Right ventricle myocardium superior (tissue), 1 donor: ENCODE measurements around the gene HACD1. TPM values are rescaled to one million over a fixed set of nuclear protein-coding genes. Genes with fewer than 3 reads are reported as not detected.
A peak's percentile ranks its signal among the peaks of the same experiment; 100 is the strongest.
"Not testable (repeated sequence)": the region's sequence is repeated elsewhere in the genome, so short reads cannot be mapped to it uniquely, and the experiment has no call there.

ENCODE experiments used
- ATAC-seq: fragments of 200-7000 bp; cut with Tn5 transposase; one replicate; pipeline ENCODE4 v1.9.1; 2020; ENCODE audit warnings: mild to moderate bottlenecking; ENCODE audit not compliant: poor library complexity
- DNase-seq: peaks from one replicate; pipeline ENCODE4 v3.0.0-alpha.2; 2020
- intact Hi-C: fragments of 100-400 bp; cut with DNase I; formaldehyde crosslinking; loops from one replicate; pipeline ENCODE4 v1.11.2; 2022
- total RNA-seq: library from RNA; stranded (reverse); fragmentation: NEBNext Ultra II Directional; extraction: Animal tissue kit (Norgen Biotek cat#: 25700); gene quantifications from one replicate; pipeline ENCODE4 v1.2.1, GENCODE V29; 2021
- donor health status: DM: no; HTN: yes; CAD: no; lungs with severe emphysema.

HACD1 gene
- total RNA-seq, 1 donor from 2014 or later = 139 TPM

GRCh38 chr10:17597386-17597785 is 19.8 kb downstream of the HACD1 start:
- DNase-seq = no peak
- intact Hi-C loops = no loop called here
- no peak for ATAC-seq

DNA sequence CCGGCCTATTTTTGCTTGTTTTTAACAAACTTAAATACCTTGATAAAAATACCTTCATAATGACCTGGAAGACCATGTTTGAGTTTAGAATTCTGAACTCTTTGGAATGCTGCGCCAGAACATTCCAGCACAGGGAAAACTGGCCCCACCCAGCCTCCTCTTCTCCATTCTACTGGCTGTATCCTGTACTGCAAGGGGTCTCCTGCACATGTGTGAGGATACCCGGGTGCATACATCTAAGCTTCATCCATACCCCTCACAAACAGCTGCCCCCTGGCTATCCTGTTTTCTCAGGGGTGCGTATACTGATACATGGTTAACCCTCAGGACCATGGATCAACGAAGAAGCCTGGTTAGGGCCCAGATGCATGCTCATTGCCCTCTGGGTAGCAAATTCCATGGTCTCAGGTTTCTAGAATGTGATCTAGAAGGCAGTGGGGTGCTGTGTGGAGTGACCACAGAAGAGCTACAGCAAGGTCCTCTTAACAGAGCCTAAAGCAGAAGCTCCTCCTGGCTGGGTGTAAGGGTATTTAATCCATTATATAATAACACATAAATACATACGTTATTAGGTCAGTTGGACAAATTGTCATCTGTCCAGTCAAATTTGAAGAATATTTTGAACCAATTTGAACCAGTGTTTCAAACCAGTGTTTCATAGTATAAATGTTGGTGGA is 26.1 kb downstream of the HACD1 start:
- DNase-seq (no peak), ATAC-seq (no peak)
- intact Hi-C loops = no loop called here

DNA sequence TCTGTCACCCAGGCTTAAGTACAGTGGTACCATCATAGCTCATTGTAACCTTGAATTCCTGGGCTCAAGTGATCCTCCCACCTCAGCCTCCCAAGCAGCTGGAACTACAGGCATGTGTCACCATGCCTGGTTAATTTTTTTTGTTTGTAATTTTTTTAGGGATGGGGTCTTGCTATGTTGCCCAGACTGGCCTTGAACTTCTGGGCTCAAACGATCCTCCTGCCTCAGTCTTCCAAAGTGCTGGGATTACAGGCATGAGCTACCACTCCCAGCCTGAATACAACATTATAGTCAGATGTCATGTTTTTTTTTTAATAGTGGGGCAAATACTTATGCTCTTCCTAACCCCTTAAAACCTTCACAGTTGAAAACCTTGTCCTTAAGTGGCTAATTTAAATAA is 27.9 kb downstream of the HACD1 start:
- ATAC-seq, DNase-seq, intact Hi-C loops: not testable (repeated sequence)

DNA sequence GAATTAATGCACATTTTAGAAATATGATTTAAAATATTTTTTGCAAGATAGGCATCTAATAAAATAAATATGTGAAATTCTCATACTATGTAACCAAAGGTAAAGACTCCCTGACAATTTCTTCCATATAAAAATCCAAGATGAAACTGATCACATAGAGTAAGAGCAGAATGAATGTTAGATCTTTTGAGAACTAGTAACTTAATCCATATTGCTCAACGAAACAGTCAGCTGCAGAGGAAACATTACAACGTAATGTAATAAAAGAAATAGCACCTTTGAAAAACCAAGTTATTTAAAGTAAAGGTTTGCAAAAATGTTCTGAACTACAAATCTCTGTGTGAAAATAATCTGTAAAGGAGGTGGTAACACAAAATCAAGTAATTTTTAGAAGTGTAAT is 28.8 kb downstream of the HACD1 start:
- DNase-seq (no peak), ATAC-seq (no peak)
- intact Hi-C loops = no loop called here

GRCh38 chr10:17587321-17587720 is 29.9 kb downstream of the HACD1 start:
- DNase-seq, ATAC-seq, intact Hi-C loops: not testable (repeated sequence)

- ATAC-seq (peak; percentile 30), DNase-seq (no peak)
- intact Hi-C loops = no loop called here
Measured at GRCh38 chr10:17586821-17587234, 30.3 kb downstream of the HACD1 start.

DNA sequence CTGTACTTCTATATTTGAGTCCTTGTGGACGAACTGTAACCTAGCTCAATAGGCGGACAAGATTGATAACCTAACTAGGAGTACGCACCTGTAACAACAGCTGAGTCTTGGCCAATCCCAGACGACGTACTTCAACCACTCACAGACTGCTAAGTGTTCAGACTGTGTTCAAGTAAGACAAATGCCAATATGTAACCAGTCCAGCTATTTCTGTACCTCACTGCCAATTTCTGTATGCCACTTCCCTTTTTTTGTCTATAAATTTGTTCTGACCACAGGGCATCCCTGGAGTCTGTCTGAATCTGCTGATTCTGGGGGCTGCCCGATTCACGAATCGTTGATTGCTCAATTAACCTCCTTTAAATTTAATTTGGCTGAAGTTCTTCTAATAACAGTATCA is 32.2 kb downstream of the HACD1 start:
- intact Hi-C loops = no loop called here
- peak; percentile 43 for ATAC-seq
- DNase-seq = no peak

GRCh38 chr10:17580885-17581284 is 36.3 kb downstream of the HACD1 start:
- no peak for ATAC-seq
- DNase-seq = no peak
- intact Hi-C loops = no loop called here

DNA sequence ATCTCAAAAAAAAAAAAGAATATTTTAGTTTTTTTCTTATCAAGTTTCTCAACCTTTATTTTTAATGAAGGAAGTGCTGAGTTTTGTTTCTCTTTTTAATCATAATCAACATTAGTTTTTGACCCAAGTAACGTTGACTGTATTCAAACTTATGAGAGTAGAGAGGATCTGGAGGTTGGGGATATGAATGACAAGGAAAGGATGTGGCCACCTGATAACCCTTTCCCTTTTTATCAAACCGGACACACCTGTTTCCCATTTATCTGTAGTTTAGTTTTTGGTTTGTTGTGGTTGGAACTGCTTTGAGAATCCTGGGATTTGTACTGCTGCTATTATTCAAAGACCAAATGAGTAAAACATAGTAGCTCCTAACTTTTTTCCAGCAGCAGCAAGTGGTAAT is 38.6 kb downstream of the HACD1 start:
- intact Hi-C loops = no loop called here
- ATAC-seq (no peak), DNase-seq (no peak)

- DNase-seq (no peak), ATAC-seq (no peak)
- intact Hi-C loops = no loop called here
Measured at GRCh38 chr10:17576768-17577167, 40.4 kb downstream of the HACD1 start.

GRCh38 chr10:17564911-17565310 is 52.3 kb downstream of the HACD1 start:
- intact Hi-C loops = no loop called here
- no peak for DNase-seq
- ATAC-seq = no peak

- DNase-seq (no peak), ATAC-seq (no peak)
- intact Hi-C loops = no loop called here
Measured at GRCh38 chr10:17563452-17563851, 53.7 kb downstream of the HACD1 start.

DNA sequence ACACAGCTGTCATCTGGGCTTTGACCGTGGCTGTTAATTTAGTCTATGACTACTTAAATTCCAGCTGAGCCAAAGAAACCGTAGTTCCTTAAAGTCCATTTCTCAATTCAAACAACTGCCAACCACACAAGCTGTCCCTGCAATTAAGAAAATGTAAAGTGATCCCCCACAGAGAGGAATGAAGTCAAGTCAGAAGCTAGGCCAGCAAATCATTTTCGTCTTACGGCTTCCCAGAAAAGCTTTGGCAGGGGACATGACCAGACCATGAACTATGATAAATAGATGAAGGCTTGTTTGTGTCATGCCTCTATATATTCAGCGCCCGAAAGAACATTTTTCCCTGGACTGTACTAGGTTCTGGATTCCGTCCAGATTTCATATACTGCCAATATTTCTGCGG is 54.6 kb downstream of the HACD1 start:
- intact Hi-C loops = no loop called here
- ATAC-seq (no peak), DNase-seq (no peak)

- intact Hi-C loops = no loop called here
- no peak for ATAC-seq
- no peak for DNase-seq
Measured at GRCh38 chr10:17561111-17561510, 56.1 kb downstream of the HACD1 start.

DNA sequence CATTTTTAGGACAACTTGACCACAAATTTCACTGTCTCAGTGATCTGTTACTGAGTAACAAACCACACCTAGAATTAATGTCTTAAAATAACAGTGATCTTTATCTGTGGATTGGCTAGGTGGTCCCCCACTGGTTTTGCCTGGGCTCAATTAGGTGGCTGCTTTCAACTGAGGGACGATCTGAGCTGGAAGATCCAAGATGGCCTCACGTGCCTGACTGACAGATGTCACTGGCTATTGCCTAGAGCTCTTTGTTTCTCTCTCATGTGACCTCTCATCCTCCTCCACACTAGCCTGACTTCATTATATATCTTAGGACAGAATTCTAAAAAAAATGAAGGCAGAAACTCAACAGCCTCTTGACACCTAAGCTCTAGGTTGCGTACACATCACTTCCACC is 59.7 kb downstream of the HACD1 start:
- DNase-seq = no peak
- no peak for ATAC-seq
- intact Hi-C loops = no loop called here

GRCh38 chr10:17548770-17549169 is 68.4 kb downstream of the HACD1 start:
- no peak for ATAC-seq
- intact Hi-C loops = no loop called here
- no peak for DNase-seq

GRCh38 chr10:17548162-17548561 is 69.0 kb downstream of the HACD1 start:
- ATAC-seq (no peak), DNase-seq (no peak)
- intact Hi-C loops = no loop called here

GRCh38 chr10:17547060-17547459 is 70.1 kb downstream of the HACD1 start:
- ATAC-seq (no peak), DNase-seq (no peak)
- intact Hi-C loops = no loop called here

DNA sequence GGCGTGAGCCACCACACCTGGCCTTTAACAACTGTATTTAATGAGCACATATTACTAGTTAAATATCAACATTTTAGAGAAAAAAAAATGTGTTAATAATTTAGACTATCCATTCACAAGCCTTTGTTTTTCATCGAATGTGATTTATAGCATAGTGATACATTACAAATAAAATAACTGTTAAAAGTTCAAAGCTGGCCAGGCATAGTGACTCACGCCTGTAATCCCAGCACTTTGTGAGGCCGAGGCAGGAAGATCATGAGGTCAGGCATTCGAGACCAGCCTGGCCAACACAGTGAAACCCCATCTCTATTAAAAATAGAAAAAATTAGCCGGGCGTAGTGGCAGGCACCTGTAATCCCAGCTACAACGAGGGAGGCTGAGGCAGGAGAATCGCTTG is 72.7 kb downstream of the HACD1 start:
- DNase-seq (no peak), ATAC-seq (no peak)
- intact Hi-C loops = no loop called here
